SH-SY5Y (cell line): ENCODE data around the gene RNFT2.

Experiments
- GATA2 ChIP-seq: IDR thresholded peaks from 2 replicates; pipeline ENCODE4 v1.6.1; 2011; ENCODE audit warnings: mild to moderate bottlenecking, low read depth, low read length
- GATA3 ChIP-seq: IDR thresholded peaks from 2 replicates; pipeline ENCODE4 v1.6.1; 2011; ENCODE audit warnings: low read depth, mild to moderate bottlenecking, low read length, moderate library complexity

The RNFT2 gene

DNA sequence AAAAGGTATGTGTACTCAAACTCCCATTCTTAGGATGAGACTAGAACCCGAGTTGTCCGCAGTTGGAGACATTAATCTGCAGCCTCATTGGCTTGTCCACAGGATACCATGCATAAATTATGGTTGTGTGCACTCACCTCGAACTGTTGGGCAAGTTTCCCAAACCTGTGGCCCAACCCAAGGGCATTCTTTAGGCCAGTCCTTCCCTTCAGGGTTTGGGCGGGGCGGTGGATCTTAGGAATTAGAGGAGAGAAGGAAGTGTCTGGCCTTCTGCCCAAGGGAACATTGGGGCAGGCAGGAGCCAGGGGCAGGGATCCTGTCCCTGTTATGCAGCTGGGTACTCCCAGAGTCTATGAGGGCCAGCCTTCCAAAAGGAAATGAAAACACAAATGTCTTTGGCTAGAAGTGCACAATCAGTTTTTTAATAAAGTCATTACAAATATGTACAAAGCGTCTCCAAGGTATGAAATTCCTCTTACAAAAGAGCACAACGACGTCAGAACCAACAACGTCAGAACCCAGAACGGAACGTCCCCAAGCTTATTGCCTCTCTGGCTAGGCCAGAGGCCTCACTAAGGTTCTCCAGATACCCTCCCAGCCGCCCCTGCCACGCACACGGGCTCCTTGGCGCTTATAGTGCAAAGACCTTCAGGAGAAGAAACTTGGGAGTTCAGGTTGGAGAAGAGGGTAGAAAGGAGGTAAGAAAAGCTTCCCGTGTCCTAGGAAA, 117.8 kb downstream of the RNFT2 start:
- TF ChIP-seq GATA3 = no peak
- no peak for TF ChIP-seq GATA2

DNA sequence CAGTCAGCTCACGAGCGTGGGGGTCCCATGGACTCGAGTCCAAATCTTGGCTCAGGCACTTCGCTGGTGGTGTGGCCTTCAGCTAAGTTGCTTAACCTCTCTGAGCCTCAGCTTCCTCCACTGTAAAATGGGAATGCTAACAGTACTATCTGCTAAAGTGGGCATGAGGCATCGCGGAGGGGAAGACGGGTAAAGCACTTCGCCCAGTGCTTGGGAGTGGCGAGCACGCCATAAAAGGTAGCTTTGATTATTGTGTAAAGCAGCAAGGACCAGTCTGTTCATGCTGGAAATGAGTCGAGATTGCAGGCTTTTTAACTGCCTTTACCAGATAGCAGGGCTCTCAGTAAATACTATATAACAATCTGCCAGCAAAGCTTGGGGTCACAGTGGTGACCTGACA, 118.6 kb downstream of the RNFT2 start:
- TF ChIP-seq GATA3 (no peak), GATA2 (no peak)

DNA sequence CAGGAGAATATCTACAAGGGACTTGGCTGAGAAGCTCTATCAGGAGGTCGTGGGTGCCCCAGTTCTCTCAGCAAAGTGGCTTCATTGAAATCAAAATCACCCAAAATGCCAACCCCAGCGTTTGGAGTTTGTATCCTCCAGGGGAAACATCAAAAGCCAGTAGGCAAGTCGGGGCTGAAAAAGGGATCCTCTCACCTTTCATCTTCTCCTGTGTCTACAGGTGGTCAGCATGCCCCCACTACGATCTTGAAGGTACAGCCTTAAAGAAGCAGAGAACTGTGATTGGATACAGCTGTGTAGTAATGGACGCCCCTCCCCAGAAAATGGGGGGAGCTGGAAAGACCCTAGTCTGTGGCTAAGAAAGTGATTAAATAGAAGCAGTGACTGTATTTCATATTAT, 121.0 kb downstream of the RNFT2 start:
- TF ChIP-seq GATA2 (no peak), GATA3 (no peak)

DNA sequence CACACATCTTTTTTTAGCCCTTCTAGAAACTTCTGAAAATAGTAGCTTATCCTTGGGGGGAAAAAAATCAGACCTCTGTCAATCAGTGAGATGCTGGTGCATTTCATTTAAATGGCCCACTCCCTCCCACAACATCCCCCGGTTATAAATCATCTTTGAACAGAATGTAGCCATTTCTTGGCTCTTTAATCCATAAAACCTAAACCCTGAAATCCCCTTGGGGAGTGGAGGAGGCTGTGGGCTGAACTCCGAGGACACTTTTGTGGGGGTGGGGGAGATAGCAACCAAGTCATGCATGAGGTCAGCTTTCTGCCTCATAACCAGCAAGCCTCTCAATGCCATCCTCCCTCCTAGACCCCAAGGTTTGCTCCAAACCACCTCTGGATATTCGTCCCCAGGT, 122.1 kb downstream of the RNFT2 start:
- TF ChIP-seq GATA3 = no peak
- no peak for TF ChIP-seq GATA2

DNA sequence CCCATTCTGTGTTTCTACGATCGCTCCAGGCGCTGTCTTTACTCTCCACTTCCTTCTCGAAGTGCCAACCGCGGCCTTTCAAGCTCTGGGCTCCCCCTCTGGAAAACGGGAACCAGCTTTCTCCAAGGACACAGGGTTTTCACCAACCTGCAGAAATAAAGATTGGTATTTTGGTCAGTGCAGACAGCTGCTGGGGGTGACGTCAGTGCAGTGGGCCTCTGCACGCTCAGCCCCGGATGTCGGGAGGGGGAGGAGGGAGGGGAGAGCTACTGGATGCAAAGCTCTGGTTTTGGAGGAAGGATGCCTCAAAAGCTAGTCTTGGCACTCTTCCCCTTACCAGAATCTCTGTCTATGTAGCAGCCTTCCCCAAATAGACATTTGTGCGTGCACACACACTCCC, 123.2 kb downstream of the RNFT2 start:
- TF ChIP-seq GATA2 = no peak
- no peak for TF ChIP-seq GATA3

DNA sequence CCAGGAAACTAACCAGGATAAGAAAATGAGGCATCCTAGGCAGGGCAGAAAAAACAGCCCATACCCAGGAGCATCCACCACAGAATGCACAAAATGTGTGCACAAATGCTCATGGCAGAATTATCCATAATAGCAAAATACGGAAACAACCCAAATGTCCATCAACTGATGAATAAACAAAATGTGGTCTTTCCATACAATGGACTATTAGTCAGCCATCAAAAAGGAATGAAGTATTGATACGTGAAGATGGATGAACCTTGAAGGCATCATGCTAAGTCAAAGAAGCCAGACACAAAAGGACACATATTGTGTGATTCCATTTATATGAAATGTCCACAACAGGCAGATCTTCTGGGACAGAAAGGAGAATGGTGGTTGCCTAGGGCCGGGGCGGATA, 124.1 kb downstream of the RNFT2 start:
- no peak for TF ChIP-seq GATA3
- no peak for TF ChIP-seq GATA2

DNA sequence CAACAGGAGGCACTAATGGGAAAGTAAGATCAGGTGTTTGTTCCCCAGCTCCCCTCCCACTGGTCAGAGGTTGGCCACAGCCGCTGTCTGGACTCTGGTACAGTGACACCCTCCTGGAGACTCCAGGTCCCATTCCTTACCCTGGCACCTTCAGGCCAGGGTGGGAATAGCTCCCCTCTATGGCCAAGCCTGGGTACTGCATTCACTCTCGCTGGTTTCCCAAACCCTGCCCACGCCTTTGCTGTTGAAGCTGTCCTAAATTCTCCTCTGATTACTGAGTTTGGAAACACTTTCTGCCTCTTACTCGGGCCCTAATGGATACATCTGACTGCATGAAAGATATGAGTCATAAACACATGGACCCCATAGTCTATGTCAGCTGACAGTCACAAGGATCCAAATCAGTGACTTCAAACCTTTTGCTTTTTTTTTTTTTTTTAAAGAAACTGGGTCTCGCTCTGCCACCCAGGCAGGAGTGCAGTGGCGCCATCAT, 125.2 kb downstream of the RNFT2 start:
- TF ChIP-seq GATA2 (no peak), GATA3 (no peak)

DNA sequence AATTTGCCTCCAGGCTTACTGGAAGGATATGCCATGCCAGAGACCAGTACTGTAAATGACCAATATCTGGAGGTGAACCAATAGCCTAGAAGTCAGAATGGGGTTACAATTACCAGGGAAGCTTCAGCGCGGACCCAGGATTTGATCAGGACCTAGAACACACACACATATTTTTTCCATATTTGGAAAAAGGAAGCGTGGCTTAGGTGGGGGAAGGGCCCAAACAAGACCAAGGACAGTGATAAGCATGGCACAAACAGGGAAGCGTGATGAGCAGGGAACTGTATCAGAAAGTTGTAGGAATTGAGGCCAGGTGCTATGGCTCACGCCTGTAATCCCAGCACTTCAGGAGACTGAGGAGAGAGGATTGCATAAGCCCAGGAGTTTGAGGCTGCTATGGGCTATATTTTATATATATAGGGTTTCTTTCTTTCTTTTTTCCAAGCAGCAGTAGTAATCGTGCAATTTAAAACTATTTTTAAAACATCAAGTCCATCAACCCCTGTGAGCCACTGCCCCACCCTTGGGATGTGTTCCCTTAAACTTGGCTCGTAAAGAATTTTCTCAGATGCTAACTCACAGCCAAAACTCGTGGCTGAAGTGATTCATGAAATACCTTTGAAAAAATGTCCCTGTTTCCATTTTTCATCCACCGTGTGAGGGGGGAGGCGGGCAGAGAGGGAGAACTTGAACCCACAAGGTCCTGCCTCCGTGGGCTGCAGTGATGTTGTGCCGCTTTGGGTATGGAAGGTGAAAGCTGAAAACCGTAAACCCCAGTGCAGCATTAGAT, 126.5 kb downstream of the RNFT2 start:
- TF ChIP-seq GATA2 (no peak), GATA3 (no peak)

DNA sequence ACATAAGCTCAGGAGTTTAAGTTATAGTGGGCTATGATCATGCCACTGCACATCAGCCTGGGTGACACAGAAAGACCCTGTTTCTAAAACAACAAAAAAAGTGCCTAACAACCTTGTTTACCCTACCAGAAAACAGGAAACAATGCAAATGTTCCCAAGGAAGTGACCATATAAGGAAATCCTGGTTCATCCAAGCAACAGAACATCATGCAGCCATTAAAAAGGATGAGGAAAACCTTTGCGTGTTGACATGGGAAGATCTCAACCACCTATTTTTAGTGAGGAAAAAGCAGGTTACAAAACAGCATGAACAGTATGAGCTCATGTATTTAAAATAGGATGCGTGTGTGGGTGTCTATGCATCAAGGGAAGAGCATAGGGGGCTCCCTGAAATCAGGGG, 129.4 kb downstream of the RNFT2 start:
- no peak for TF ChIP-seq GATA2
- no peak for TF ChIP-seq GATA3

DNA sequence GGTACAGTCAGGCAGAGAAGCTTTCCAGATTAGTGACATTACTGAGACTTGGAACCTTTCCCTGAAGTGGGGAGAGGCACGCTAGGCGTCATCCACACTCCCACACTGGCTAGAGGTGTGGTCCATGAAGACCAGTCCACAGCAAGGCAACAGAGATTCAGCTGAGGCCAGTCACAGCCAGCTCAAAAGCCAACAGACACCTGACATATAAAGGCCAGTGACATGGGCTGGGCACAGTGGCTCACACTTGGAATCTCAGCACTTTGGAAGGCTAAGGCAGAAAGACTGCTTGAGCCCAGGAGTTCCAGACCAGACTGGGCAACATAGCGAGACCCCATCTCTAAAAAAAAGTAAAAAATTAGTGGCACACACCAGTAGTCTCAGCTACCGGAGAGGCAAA, 132.2 kb downstream of the RNFT2 start:
- TF ChIP-seq GATA3 (no peak), GATA2 (no peak)

DNA sequence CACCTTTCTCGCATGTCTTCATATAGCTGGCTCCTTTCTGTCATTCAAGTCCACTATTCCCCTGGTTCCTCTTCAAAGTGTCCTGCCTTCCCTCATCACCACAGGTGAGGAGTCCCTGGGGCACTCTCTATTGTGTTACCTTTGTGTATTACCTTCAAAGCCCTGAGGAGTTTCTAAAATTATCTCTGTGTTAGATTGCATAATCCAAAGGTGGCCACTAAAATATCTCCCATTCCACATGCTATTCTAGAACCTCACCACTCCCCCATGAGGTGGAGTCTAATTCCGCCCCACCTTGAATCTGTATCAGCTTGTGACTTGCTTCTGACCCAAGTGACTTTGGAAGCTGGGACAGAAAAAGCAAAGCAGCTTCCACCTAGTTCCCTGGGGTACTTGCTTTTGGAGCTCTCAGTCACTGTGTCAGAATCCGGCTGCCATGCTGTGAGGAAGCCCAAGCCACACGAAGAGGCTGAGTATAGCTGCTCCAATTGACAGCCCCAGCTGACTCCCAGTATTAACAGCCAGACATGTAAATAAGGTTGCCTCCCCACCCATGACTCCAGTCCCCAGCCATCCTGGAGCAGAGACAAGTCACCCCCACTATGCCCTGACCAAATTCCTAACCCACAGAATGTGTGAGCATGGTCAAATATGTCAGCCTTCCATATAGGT, 136.3 kb downstream of the RNFT2 start:
- TF ChIP-seq GATA3 (no peak), GATA2 (no peak)

DNA sequence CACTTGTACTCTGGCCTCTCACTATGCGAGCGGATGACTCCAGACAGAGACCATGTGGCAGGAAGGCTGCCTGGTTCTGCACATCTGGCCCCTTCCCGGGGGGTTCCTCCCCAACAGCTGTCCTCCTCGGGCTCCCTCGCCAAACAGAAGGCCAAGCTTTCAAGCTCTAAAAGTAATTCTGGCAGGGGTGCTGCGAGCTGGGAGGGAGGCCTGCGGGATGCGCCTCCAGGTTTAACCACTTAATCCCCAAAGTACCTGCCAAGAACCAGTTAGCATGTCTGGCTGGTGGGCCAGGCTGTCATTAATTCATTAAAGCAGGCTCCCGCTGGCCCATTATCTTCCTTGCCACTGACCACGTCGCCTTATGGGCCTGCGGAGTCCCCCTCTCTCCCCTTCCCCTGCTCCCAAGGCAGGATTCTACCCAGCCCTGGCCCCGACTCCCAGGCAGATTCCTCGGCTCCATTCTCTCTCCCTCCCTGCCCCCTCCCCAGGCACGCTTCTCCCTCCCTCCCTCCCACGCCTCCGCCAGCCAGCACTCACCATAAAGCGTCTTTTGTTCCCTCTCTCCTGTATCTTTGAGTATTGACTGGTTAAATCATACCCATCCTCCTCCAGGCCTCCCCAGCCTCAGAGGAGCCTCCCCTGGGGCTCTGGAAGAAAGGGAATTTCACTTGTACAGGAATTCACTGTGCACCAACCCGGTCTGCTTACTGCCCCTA, 138.2 kb downstream of the RNFT2 start:
- TF ChIP-seq GATA2 (no peak), GATA3 (no peak)

DNA sequence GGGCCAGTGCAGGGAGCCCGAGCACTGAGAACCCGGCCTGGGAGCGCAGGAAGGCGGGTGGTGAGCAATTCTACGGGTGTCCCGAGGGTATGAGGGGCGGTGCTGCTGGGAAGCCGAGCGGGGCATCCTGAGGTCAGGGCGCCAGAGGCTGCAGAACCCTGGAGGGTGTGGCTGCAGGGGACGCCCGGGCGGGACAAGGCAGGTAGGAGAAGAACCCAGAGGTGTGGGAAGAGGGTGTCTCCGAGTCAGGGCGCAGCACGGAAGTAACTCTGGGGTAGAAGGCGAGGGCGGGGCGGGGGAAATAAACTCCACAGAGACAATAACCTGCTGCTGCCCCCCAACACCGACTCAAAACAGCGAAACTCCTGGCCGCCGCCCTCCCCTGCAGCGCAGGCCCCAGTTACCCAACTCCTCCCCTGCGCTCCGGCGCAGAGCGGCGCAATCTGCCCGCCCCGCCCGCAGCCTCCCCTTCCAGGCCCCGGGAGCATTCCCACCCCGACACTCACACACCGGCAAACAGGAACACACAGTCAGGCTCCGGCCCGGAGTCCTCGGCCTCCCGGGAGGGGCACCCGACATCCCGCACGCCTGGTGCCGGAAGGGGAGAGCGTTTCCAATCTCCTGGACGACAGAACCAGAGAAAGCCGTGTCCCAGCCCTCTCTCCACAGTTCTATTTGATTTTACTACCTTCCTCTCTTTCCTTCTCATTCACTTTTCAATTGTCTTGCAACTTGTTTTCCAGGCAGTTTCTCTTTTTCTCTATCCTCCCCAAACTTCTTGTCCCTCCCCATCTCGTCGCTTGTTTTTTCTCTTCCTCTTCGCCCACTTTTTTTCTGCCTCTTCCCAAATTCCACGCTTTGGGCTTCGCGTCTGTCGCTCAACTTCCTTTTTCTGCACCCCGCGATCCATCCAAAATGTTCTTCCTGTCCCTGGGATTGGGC, 140.7 kb downstream of the RNFT2 start:
- TF ChIP-seq GATA2 (no peak), GATA3 (no peak)
